ENCODE results near the gene BTG3.

The BTG3 gene, protein sequence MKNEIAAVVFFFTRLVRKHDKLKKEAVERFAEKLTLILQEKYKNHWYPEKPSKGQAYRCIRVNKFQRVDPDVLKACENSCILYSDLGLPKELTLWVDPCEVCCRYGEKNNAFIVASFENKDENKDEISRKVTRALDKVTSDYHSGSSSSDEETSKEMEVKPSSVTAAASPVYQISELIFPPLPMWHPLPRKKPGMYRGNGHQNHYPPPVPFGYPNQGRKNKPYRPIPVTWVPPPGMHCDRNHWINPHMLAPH

DNA sequence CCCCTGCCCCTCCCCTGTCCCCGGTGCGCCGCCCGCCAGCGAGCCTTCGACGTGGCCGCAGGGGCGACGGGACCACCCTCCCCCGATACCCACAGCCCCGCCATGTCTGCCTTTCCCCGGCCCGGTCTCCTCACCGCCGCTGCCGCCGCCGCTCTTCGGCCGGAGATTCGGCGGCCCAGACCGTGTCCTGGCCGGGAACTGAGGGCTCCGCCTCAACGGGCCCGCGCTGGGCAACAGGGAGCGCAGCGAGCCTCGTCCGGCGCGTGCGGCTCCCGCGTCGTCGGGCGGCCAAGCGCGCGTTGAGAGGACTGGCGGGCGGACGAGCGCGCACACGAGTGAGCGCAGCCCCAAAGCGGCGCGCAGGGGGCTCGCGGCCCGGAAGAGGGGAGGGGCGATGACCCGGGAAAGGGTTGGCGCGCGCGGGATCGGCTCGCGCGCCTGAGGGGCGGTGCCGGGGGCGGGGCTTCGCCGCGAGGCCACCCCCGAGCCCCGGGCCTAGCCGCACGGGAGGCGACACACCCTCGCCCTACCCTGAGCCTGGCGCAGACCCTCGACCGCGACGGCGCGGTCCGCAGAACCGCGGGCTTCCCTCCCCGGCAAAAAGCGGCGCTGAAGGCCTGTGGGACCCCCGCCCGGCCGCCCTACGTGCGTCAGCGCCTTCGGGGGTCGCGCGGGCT is at the start of gene BTG3:
BTG3 (minus strand) TSS at position 337 of the 677 bp plus-strand sequence. CDS start 3,757 bp downstream, outside the sequence.
- peak; percentile 71 to 82 for DNase-seq

DNA sequence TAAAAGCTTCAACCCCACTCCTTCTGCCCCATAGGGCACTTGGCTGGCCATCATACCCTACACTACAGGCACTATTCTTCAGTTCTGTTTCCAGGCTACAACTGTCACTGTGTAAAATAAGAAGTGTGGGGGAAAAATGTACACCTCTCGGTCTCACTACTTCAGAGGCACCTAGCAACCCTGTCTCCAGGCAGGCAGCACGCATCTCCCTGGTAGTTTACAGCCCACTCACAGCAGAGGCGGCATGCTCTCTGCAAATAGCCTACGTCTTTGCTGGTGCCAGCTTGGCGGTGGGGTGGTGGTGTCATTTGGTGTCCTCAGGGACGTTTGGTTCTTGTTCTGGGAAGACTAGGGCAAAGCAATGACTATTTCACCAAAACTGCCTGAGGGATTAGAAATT is 48.2 kb upstream of the BTG3 start:
- DNase-seq = no peak

DNA sequence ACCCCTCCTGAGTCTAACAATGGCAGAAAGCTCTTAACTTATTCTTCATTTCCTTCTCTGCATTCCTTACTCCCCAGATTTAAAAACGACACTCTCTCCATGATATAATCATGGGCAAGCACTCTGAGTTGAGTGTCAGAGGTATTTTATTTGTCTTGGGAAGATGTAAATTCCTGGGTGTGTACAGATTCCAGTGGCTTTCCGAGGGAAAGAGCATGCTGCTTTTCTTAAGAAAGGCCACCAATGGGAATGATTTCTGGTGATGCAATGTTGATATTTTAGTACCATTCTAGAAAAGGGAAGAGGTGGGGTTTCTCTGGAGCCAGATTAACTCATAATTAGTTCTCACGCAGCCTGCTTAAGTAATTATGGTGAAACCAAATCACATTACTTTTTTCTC is 47.8 kb upstream of the BTG3 start:
- no peak for DNase-seq

DNA sequence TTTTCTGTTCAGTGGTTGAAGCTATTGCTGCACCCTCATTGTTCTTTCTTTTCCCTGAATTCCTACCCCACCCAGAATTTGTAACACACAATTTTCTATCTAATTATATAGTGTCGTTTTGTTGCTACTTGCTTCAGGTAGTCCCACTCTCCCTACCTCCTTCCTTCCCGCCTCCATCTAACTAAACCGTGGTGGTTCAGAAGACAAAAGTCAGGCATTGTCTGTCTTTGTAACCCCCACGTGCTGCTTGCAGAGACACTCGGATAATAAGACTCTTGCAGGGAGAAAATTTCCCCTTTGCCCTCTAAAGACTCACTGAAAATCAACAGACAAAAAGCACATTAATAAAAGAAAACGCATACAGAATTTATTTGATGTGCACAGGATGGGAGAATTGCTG is 46.2 kb upstream of the BTG3 start:
- no peak for DNase-seq

DNA sequence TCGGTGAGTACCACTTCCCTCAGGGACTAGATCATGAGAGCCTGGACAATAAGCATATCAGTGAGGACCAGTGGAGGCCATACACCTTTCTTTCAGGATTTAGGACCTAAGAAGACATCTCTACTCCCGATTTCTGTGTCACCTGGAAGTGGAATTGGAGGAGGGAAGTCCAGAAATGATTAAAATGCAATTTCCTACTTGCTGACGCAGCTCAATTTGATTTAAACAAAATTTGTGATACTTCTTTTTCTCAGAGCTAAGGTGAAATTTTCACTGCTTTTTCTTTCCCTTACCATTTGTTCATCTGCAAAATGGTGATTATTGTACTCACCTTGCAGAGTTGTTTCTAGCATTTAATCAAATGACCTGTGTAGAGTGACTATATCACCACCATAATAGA is 38.8 kb upstream of the BTG3 start:
- DNase-seq = no peak

DNA sequence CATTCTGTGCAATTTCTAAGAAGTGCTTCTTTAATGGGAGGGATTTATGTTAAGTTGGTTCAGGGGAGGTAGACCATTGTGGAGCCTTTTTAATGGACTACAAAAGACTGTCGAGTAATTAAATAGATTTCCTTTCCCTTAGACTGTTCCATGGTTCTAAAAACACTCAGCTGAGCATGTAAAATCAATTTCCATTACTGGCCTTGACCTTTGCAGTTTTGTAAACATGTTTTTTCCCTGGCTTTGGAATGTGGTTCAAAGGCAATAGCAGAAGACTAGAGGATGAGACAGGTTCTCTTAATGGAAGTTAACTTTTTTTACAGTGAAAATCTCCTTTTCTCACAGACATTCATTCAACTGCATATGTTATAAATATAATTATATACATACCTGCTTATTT is 37.6 kb upstream of the BTG3 start:
- no peak for DNase-seq

DNA sequence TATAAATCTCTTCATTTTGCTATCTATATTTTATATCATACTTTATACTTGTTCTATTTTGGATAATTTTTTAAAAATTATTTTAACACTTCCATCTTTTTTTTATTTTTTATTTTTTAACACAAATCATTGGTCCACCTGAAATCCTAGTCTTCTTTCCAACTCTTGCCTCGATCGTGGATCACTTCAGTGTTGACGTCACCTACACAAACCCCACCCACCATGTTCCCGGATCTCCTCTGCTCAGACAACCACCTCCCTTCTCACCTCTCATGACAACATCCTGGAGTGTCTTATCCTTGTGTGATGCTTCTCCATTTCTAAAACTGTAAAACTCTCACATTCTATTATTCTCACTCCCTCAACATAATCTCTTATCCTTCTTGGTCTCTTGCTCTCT is 34.1 kb upstream of the BTG3 start:
- no peak for DNase-seq

DNA sequence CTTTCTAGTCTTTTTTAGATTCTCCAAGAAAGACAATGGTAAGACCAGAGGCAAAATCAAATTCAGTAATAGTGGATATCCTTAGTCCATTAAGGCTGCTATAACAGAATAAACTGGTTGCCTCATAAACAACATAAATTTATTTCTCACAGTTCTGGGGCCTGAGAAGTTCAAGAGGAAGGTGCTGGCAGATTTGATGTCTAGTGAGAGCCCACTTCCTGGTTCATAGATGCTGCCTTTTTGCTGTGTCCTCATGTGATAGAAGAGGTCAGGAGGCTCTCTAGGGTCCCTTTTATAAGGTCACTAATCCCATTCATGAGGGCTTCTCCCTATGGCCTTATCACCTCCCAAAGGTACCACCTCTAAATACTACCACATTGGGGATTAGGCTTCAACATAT is 31.5 kb upstream of the BTG3 start:
- no peak for DNase-seq

DNA sequence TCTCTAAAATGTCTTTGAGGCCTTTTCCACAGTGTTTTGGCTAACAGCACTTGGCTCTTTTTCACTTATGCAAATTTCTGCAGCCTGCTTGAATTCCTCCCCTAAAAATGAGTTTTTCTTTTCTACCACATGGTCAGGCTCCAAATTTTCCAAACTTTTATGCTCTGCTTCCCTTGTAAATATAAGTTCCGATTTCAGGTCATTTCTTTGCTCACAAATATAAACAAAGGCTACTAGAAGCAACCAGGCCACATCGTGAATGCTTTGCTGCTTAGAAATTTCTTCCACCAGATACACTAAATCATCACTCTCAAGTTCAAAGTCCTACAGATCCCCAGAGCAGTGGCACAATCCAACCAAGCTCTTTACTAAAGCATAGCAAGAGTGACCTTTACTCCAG is 28.1 kb upstream of the BTG3 start:
- DNase-seq = no peak

DNA sequence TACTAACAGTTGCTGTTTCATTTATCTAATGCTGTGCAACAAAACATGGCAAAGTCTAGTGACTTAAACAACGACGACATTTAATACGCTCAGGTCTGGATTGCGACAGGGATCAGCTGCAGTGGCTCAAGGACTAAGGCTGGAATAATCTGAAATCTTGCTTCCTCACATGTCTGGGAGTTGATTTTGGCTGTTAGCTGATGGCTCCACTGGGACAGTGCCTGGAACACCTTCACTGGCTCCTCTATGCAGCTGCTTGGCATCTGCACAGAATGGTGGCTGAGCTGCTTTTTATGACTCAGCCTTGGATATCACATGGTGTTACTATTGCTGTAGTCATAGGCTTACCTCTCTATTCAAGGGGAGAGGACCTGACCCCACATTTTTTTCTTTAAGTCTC is 24.0 kb upstream of the BTG3 start:
- DNase-seq = no peak

DNA sequence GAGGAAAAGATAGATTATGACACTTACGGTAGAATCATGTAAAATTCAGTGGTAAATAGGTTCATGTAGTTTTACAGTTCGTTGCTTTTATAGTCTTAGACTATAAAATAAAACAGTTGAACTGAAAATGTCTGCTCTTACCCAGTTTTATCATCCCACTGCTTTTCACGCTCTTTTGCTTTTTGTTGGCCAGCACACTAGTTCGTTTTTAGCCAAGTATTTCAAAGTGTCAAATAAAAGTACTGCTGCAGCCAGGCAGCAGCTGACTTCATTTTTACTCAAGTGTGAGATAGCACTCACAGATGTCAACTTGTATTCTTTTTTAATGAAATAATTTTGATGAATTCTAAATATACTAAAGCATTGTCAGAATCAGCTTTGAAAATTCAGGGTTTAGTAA is 18.5 kb upstream of the BTG3 start:
- no peak for DNase-seq

DNA sequence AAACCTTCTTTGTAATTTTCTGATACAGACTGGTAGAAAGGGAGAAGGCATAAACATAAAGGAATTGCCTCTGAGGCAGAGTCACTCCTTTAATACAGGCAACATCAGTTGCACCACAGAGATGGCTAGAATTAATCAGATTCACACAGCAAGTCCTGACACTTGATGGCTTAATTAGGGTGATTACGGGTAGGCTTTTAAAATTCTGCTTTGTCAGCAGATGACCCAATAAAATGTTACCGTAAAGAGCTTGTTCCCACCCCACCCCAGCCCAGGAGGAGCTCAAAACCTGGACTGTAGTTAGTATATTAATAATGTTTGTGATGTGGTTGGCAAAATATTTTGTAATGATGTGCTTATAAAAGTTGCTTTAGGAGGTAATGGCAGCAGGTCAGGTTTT is 9.3 kb upstream of the BTG3 start:
- no peak for DNase-seq

DNA sequence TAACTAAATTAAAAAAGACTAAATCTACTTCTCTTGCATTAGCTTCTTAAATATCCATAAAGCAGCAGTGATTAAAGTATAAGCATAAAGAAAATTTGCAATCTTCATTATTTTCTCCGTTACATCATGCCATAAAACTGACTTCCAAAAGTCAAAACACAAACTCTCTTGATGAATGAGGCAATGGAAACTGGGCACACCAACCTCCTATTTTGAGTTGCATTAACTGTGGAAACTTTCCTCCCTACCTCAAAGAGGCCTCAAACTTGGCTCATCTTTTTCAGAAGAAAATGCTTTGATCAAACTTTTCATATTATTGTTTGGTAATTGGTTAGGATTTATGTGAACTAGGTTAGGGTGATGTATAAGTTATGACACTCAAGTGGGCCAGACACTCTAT is 4.1 kb upstream of the BTG3 start:
- DNase-seq = no peak

DNA sequence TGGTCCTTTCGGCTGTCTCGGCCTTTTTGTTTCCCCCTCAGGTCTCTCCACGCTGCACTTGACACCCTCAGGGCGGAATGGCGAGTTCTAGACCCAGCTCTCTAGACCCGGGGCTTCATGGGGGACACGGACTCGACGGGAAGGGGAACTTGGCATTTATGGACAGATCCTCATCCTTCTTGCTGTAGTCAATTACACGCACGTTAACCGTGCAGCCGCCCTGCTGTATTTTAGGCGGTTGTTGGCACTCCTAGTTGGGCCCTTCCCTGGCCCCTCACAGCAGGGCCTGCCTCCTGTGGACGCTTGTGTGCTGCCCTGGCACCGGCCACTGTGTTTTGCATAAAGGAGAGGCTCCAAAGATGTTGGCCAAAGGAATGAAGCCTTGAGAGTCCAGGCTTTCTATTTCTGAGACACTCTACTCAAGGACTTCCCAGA is 558 bp upstream of the BTG3 start:
- no peak for DNase-seq

DNA sequence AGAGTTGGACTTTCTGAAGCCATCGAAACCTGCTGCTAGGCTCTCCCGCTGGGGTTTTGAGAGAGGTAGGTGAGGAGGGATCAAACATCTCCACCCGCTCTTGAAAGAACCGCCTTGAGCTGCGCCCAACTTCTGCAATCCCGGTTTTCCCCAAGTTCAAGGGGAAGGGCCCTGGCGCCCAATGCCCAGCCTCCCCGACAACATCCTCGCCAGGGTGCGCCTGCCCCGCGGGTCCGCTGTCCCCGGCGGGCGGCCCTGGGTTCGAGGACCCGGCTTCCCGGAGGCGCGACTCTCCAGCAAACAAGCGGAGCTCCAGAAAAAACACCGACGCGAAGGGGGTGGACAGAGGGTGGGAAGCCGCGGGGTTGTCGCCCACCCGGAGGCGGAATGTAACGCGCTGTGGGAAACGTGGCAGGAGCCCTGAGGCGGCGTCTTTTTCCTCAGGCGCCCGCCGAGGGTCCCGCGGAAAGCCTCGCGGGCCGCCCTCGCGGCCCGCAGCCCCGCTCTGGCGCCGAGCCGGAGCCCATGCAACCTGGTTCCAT is 607 bp downstream of the BTG3 start:
- DNase-seq = no peak

DNA sequence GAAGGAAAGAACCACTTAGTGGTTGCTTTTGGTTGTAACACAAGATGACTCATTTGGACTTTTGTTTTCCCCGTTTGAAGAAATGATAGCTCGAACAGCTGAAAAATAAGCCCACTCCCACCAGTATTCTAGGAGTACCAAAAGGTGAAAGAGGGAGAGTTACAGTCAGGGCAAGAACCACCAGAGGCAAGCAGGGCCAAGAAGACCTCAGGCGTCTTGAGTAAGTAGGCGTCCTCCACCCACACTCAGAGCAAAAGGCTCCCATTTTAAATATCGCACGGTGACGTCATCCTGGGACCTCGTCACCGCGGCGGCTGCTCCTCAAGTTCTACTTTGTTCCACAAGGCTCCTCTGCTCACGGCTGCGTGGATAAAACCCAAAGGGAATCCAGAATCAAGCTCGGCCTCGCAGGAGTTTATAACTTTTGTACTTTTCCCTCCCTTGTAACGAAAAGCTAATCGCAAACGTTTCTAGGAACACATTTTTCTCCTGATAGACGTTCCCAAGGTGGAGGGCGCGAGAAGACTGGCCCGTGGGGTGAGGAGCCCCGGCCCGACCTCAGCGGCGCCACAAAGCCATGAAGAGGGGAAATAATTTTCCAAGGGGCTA is 1.2 kb downstream of the BTG3 start:
- peak; percentile 43 to 64 for DNase-seq

DNA sequence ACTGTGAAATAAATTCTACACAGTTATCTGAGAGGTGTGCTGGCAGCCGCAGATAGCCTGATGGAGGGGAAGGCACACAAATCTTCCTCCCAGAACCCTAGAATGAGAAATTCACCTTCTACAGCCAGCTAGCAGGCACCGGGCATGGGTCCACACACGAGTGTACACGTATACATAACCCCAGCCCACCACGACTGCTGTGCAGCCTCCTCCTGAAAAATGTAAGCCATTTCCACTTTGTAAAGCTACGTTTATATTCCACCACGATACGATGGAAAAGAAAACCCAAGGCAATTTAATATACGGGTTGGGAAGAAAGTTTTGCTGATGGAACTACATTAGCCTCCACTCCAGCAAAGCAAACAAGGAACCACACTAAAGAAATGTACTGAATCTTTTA is 1.8 kb downstream of the BTG3 start:
- DNase-seq = no peak

DNA sequence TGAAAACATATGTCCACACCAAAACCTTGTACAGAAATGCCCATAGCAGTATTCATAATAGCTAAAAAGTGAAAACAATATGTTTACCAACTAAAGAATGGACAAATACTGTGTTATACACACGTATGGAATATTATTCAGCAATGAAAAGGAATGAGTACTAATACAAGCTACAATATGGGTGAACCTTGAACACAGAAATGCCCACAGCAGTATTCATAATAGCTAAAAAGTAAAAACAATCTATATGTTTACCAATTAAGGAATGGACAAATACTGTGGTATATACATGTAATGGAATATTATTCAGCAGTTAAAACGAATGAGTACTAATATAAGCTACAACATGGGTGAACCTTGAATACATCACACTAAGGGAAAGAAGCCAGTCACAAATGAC is 3.0 kb downstream of the BTG3 start:
- DNase-seq = no peak

DNA sequence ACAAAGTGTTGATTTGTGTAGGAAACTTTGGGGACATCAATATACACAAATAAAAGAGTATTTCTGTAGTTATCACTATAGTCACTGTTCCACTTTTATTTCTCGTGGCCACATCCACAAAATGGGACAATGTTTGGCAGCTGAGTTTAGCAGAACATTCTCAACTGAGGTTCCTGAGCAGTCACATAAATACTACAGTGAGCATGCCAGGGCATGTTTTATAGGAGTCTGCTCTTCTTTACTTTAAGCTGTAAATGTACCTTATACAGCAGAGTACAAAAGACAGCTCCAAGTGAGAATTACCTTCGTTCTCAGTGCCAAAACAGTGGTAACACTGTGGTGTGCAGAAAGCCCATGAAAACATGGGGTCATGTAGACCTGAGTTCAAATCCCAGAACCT is 5.0 kb downstream of the BTG3 start:
- DNase-seq = no peak

DNA sequence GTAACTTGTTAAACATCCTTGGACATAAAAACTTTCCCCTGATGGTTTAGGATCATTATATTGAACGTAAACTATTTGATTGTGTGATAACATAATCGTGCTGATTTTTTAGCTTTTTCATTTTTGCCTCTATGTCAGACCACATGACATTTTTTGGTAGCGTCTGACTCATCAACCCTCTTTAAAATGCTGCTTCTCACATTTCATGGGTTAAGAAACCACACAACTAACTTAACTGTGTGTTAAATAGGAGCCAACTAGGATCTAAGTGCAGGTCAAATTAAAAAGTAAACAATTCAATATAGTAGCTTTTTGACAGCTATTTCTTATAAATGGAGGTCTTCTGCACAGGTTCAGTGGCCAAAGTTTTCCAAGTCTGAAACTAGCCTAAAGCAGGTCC is 9.8 kb downstream of the BTG3 start:
- no peak for DNase-seq

DNA sequence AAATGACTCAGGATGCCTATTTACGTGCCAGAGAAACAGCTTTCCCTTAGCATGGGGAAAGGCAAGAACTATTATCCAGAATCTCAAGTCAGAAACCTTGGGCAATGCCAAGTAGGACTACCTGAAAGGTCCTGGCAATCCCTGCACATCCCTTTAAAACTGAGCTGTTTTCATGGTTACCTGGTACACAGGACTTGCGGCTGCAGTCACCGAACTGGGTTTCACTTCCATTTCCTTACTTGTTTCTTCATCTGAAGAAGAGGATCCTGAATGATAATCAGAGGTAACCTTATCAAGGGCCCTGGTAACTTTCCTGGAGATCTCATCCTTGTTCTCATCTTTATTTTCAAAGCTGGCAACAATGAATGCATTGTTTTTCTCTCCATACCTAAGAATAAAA is 14.3 kb downstream of the BTG3 start:
- DNase-seq = no peak

DNA sequence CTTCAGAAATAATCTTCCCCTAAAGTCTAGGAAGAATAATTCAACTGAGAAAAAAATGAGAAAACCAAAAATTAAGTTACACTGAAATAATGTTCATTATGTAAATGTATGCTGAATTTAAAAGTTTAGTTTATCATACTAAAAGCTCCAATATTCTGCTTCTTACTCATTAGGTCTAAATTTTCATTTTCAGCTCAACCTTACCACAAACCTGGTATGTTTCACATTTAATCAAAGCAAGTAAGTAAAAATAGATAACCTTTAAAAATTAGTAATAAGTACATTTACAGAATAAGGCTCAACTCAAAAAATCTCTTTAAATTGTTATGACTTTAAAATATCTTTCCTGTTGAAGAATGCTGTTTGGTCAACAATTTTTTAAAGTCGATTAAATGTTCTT is 15.0 kb downstream of the BTG3 start:
- no peak for DNase-seq

DNA sequence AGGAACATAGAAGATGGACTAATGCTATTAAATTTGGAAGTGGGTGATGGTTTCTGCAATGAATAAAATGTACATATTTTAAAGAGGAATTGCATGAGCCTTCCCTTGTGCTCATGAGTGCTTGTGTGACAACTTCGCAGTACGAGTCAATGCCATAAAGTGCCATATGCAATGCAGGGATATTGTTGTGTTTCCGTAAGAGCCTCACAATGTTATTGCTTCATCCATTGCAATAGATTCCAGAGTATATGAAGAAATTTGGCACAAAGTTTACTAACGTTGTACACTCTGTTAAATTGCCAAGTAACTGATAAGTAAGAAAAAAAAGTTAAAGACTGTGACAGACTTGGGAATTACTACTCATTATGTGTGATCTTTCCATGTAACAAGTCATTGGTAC is 22.3 kb downstream of the BTG3 start:
- DNase-seq = no peak

DNA sequence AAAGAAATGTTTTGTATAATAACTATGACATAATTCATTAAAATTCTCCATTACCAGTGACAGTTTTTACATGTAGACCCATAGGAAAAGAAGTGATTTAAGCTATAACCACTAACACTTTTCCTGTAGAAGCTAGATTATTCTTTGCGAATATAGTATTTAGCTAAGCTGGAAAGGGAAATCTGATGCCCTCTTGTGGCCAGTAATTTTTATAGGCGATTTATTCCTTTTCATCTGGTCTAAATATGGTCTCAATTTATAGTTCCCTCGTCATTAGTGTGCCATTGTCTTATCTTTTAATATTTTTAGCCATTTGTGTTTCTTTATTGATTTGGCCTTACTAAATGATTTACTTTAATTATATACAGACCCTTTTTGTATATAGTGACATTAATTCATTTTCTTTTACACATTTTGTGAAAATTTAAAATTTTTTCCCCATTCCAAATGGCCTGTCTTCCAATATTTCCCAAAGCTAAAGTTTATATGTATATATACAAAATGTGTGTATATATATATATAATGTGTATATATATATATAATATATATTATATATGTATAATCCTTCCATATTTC is 26.7 kb downstream of the BTG3 start:
- peak; percentile 36 to 58 for DNase-seq
